Colonic mucosa (tissue), 4 donors: ENCODE measurements around the gene ALS2CL. TPM values are rescaled to one million over a fixed set of nuclear protein-coding genes. Genes with fewer than 3 reads are reported as not detected.

Experiments
- DNase-seq: peaks from one replicate; pipeline ENCODE4 v3.0.0-alpha.2; 2020
- H3K27ac ChIP-seq: fragments of 200-600 bp; one replicate; pipeline ENCODE4 v1.8.0; 2021
- H3K27me3 ChIP-seq: fragments of 200-600 bp; one replicate; pipeline ENCODE4 v1.8.0; 2021
- H3K36me3 ChIP-seq: fragments of 200-600 bp; one replicate; pipeline ENCODE4 v1.8.0; 2021
- H3K4me1 ChIP-seq: fragments of 200-600 bp; one replicate; pipeline ENCODE4 v1.8.0; 2021; ENCODE audit warnings: mild to moderate bottlenecking
- H3K4me3 ChIP-seq: fragments of 200-600 bp; one replicate; pipeline ENCODE4 v1.8.0; 2021
- H3K9ac ChIP-seq, 2 donors: one replicate each; pipeline ENCODE4 v1.7.0; 2013; ENCODE audit warnings: control low read depth in 2 of 2, low read depth in 2 of 2, low read length in 2 of 2
- H3K9me3 ChIP-seq: fragments of 200-600 bp; one replicate; pipeline ENCODE4 v1.8.0; 2021
- CTCF ChIP-seq: fragments of 200-600 bp; IDR thresholded peaks from one replicate; pipeline ENCODE4 v1.8.0; 2022; ENCODE audit warnings: antibody characterized with exemption, mild to moderate bottlenecking
- intact Hi-C: fragments of 100-400 bp; cut with DNase I; formaldehyde crosslinking; loops from one replicate; pipeline ENCODE4 v1.14.1; 2022
- total RNA-seq, 2 donors: library from RNA; stranded (reverse); fragmentation: NEBNext Ultra II Directional in 1 of 2; extraction: Animal tissue kit (Norgen Biotek cat#: 25700) in 1 of 2; gene quantifications; one replicate each; pipeline ENCODE4 v1.2.1, GENCODE V29; 2021
- donor health status: healthy.
- donor health status: DM: no; HTN: no; CAD: no.
- donor health status: DM: no; HTN: no; CAD: no.

The ALS2CL gene
- total RNA-seq, 2 donors from 2014 or later = 21.8 to 40.3 TPM

GRCh38 chr3:46711305-46711704 lies 17.8 kb upstream of the ALS2CL start:
- H3K27me3 ChIP-seq = no peaks in the 10 kb centered on the region
- no peaks in the 10 kb centered on the region for H3K9me3 ChIP-seq
- H3K27ac ChIP-seq = no peak overlapping the region
- H3K4me1 ChIP-seq = no peaks in the 10 kb centered on the region
- no peak overlapping the region for H3K9ac ChIP-seq
- intact Hi-C loops = no loop called here
- H3K36me3 ChIP-seq = no peaks in the 10 kb centered on the region
- no peak for DNase-seq
- no peak for TF ChIP-seq CTCF
- no peak overlapping the region for H3K4me3 ChIP-seq

- no peaks in the 10 kb centered on the region for H3K4me1 ChIP-seq
- H3K9ac ChIP-seq = no peak overlapping the region
- H3K27ac ChIP-seq = no peak overlapping the region
- H3K27me3 ChIP-seq = no peaks in the 10 kb centered on the region
- intact Hi-C loops = no loop called here
- H3K9me3 ChIP-seq = no peaks in the 10 kb centered on the region
- no peaks in the 10 kb centered on the region for H3K36me3 ChIP-seq
- TF ChIP-seq CTCF = no peak
- DNase-seq = no peak
- no peak overlapping the region for H3K4me3 ChIP-seq
Measured at GRCh38 chr3:46710671-46711295, 17.3 kb upstream of the ALS2CL start.

- Histone ChIP-seq H3K36me3 (no peaks in the 10 kb centered on the region), H3K27ac (no peak overlapping the region), H3K9me3 (no peaks in the 10 kb centered on the region), H3K9ac (no peak overlapping the region), H3K27me3 (no peaks in the 10 kb centered on the region), H3K4me1 (no peaks in the 10 kb centered on the region), H3K4me3 (no peak overlapping the region)
- TF ChIP-seq CTCF = no peak
- no peak for DNase-seq
- intact Hi-C loops = no loop called here
Measured at GRCh38 chr3:46710229-46710628, 16.8 kb upstream of the ALS2CL start.

- Histone ChIP-seq H3K9ac (no peak overlapping the region), H3K27me3 (no peaks in the 10 kb centered on the region), H3K27ac (no peak overlapping the region), H3K9me3 (no peaks in the 10 kb centered on the region), H3K4me3 (no peak overlapping the region), H3K4me1 (no peaks in the 10 kb centered on the region), H3K36me3 (no peaks in the 10 kb centered on the region)
- intact Hi-C loops = loop anchor here (5.0 to 10.0 kb wide), 2 partner anchors 288 to 615 kb away; no protein-coding TSS in a partner anchor
- no peak for TF ChIP-seq CTCF
- DNase-seq = no peak
Measured at GRCh38 chr3:46709721-46710120, 16.2 kb upstream of the ALS2CL start.

GRCh38 chr3:46709157-46709654 lies 15.7 kb upstream of the ALS2CL start:
- DNase-seq = no peak
- no peak overlapping the region for H3K9ac ChIP-seq
- no peaks in the 10 kb centered on the region for H3K9me3 ChIP-seq
- no peak overlapping the region for H3K4me3 ChIP-seq
- H3K4me1 ChIP-seq = no peaks in the 10 kb centered on the region
- intact Hi-C loops = loop anchor here (5.0 to 10.0 kb wide), 2 partner anchors 288 to 616 kb away; no protein-coding TSS in a partner anchor
- no peaks in the 10 kb centered on the region for H3K36me3 ChIP-seq
- no peak overlapping the region for H3K27ac ChIP-seq
- H3K27me3 ChIP-seq = no peaks in the 10 kb centered on the region
- no peak for TF ChIP-seq CTCF
